K562 (cell line): Measurements from ENCODE around the gene LZTR1. TPM values are rescaled to one million over a fixed set of nuclear protein-coding genes. Genes with fewer than 3 reads are reported as not detected.

ENCODE experiments used
- CBFB ChIP-seq: sonication (generic); formaldehyde crosslinking; IDR thresholded peaks from 2 replicates; pipeline ENCODE4 v1.4.0; 2020; ENCODE audit warnings: mild to moderate bottlenecking, missing genetic modification reagents
- CCAR2 ChIP-seq: fragments of 200-400 bp; formaldehyde crosslinking; IDR thresholded peaks from 2 replicates; pipeline ENCODE4 v1.6.1; 2017; ENCODE audit warnings: mild to moderate bottlenecking, low read depth, low read length
- COPS2 ChIP-seq: fragments of 450-650 bp; conservative IDR thresholded peaks from 2 replicates; pipeline ENCODE4 v1.6.1; 2016; ENCODE audit warnings: mild to moderate bottlenecking, moderate library complexity
- E2F1 ChIP-seq: sonication (generic); formaldehyde crosslinking; IDR thresholded peaks from 2 replicates; pipeline ENCODE4 v1.8.1; 2023; ENCODE audit warnings: mild to moderate bottlenecking, missing genetic modification reagents, moderate library complexity
- HMG20A ChIP-seq: fragments of 450-650 bp; formaldehyde crosslinking; conservative IDR thresholded peaks from 2 replicates; pipeline ENCODE4 v1.4.0; 2020; ENCODE audit warnings: mild to moderate bottlenecking, mixed read lengths
- HNRNPUL1 ChIP-seq: fragments of 200-400 bp; formaldehyde crosslinking; IDR thresholded peaks from 2 replicates; pipeline ENCODE4 v1.6.1; 2017; ENCODE audit warnings: low read length
- JUND ChIP-seq, 2 experiments: IDR thresholded peaks; 2 replicates in 1 of 2; 3 replicates in 1 of 2; pipeline ENCODE4 v1.6.1; 2011; ENCODE audit warnings: borderline replicate concordance in 2 of 2, low read depth in 2 of 2, low read length in 2 of 2, improper control_type of control experiment in 1 of 2, missing biosample characterization in 1 of 2, missing genetic modification characterization in 1 of 2, missing genetic modification reagents in 1 of 2
- MAX ChIP-seq: sonication (generic); formaldehyde crosslinking; IDR thresholded peaks from 2 replicates; pipeline ENCODE4 v1.9.0; 2022; ENCODE audit warnings: mild to moderate bottlenecking, missing genetic modification reagents
- NONO ChIP-seq, 2 experiments: fragments of 200-400 bp in 1 of 2; fragments of 450-650 bp in 1 of 2; formaldehyde crosslinking in 1 of 2; IDR thresholded peaks; 2 replicates each; pipeline ENCODE4 v1.6.1; 2017; ENCODE audit warnings: low read depth in 2 of 2, mild to moderate bottlenecking in 2 of 2, moderate library complexity in 2 of 2, low read length in 1 of 2
- POLR2G ChIP-seq: fragments of 200-400 bp; formaldehyde crosslinking; IDR thresholded peaks from 2 replicates; pipeline ENCODE4 v1.6.1; 2017; ENCODE audit warnings: low read depth, mild to moderate bottlenecking, antibody characterized with exemption, low read length, moderate library complexity
- POLR2H ChIP-seq: IDR thresholded peaks from 2 replicates; pipeline ENCODE4 v1.6.1; 2016; ENCODE audit warnings: missing genetic modification characterization, low read depth, mild to moderate bottlenecking, control low read depth, missing compliant biosample characterization, moderate library complexity
- RBM22 ChIP-seq: fragments of 200-400 bp; formaldehyde crosslinking; IDR thresholded peaks from 2 replicates; pipeline ENCODE4 v1.6.1; 2018; ENCODE audit warnings: low read length, low read depth; ENCODE audit not compliant: poor library complexity, severe bottlenecking
- SIN3B ChIP-seq: fragments of 450-650 bp; IDR thresholded peaks from 2 replicates; pipeline ENCODE4 v1.6.1; 2017; ENCODE audit warnings: low read depth, mild to moderate bottlenecking, moderate library complexity
- VEZF1 ChIP-seq: fragments of 200-800 bp; sonication (Bioruptor generic); IDR thresholded peaks from 2 replicates; pipeline ENCODE4 v1.6.1; 2017; ENCODE audit warnings: missing genetic modification characterization, missing compliant biosample characterization
- ZBTB1 ChIP-seq: sonication (generic); formaldehyde crosslinking; IDR thresholded peaks from 2 replicates; pipeline ENCODE4 v1.8.1; 2023; ENCODE audit warnings: missing genetic modification reagents, low read depth, mild to moderate bottlenecking, borderline replicate concordance
- ZKSCAN1 ChIP-seq: fragments of 150-350 bp; IDR thresholded peaks from 2 replicates; pipeline ENCODE4 v1.6.1; 2016; ENCODE audit warnings: low read depth, low read length
- ZNF12 ChIP-seq: sonication (generic); formaldehyde crosslinking; IDR thresholded peaks from 2 replicates; pipeline ENCODE4 v1.4.0; 2020; ENCODE audit warnings: mild to moderate bottlenecking, missing genetic modification reagents
- ZNF384 ChIP-seq: IDR thresholded peaks from 2 replicates; pipeline ENCODE4 v1.6.1; 2012; ENCODE audit warnings: low read depth, low read length, improper control_type of control experiment
- polyA plus RNA-seq, 8 experiments: library from polyadenylated mRNA; depleted of rRNA in 4 of 8; stranded (reverse) in 5 of 8; unstranded in 3 of 8; fragments of >200 nt; fragmentation: Nextera tagmentation in 2 of 8; fragmentation: Illumina TruSeq in 1 of 8; extraction: Ambion mirVana in 2 of 8; extraction: Trizol in 1 of 8; gene quantifications; 2 replicates each; pipeline versions ENCODE4 v1.2.1 to v1.2.3, GENCODE V29; 2011 to 2014; ENCODE audit warnings: inconsistent platforms in 1 of 8, missing spikeins in 1 of 8
- total RNA-seq, 7 experiments: library from RNA; depleted of rRNA in 6 of 7; stranded (reverse); fragments of >200 nt in 6 of 7; fragmentation: Illumina TruSeq in 2 of 7; extraction: Trizol in 2 of 7; gene quantifications; 2 replicates each; pipeline versions ENCODE4 v1.2.1 to v1.2.3, GENCODE V29; 2011 to 2021; ENCODE audit warnings: low replicate concordance in 1 of 7
- TF ChIP-seq, protein P1 (sequence below): fragments of 450-650 bp; IDR thresholded peaks from 2 replicates; pipeline ENCODE4 v1.6.1; 2016; ENCODE audit warnings: mild to moderate bottlenecking
- TF ChIP-seq, protein P2 (sequence below): fragments of 450-650 bp; formaldehyde crosslinking; IDR thresholded peaks from 2 replicates; pipeline ENCODE4 v1.4.0; 2020; ENCODE audit warnings: mild to moderate bottlenecking, mixed read lengths

LZTR1 gene
- total and polyA plus RNA-seq, 9 of the 15 experiments (the other 6 are each of a cell fraction or from before 2014, with no cell fraction given), result 2.2 to 135 (median 63.0) TPM

DNA sequence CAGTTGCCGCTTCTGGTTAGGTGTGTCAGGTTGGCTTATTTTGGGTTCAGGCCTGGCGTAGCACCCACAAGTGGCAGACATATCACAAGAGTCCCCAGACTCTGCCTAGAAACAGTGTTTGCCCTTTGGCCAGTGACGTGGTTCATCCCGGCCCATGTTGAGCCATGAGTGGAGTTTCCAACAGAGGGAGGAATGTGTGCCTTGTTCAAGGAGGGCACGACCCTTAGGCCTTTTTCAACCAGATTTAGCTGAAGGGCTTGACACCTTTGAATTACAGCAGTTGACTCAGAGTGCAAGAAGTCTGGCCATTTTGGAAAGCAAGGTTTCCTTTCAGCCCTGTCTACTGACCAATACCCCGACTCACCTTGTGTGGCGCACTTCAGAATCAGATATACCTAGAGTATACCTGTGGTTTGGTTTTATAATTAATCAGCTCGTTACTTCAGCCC lies 30.1 kb upstream of the LZTR1 start (continued):
- TF ChIP-seq, protein P1, sequence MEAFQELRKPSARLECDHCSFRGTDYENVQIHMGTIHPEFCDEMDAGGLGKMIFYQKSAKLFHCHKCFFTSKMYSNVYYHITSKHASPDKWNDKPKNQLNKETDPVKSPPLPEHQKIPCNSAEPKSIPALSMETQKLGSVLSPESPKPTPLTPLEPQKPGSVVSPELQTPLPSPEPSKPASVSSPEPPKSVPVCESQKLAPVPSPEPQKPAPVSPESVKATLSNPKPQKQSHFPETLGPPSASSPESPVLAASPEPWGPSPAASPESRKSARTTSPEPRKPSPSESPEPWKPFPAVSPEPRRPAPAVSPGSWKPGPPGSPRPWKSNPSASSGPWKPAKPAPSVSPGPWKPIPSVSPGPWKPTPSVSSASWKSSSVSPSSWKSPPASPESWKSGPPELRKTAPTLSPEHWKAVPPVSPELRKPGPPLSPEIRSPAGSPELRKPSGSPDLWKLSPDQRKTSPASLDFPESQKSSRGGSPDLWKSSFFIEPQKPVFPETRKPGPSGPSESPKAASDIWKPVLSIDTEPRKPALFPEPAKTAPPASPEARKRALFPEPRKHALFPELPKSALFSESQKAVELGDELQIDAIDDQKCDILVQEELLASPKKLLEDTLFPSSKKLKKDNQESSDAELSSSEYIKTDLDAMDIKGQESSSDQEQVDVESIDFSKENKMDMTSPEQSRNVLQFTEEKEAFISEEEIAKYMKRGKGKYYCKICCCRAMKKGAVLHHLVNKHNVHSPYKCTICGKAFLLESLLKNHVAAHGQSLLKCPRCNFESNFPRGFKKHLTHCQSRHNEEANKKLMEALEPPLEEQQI, result no peak
- TF ChIP-seq COPS2 (no peak), VEZF1 (CRISPR knock-in tag) (no peak), JUND (IDR thresholded peaks at IDR 0.05; ENCODE audit: borderline replicate concordance, low read depth, low read length) (no peak), JUND (tag; IDR thresholded peaks at IDR 0.05; ENCODE audit: borderline replicate concordance, low read depth, low read length) (no peak), E2F1 (CRISPR knock-in tag) (peak; percentile 16; the same call in 1 of the 2 replicates), POLR2G (0 out of 2 replicates have a peak, but pooled peaks have one; percentile 47), RBM22 (peak; percentile 84), CBFB (CRISPR knock-in tag) (no peak), MAX (CRISPR knock-in tag) (no peak), ZKSCAN1 (no peak), ZBTB1 (peak; percentile 42; the same call in 1 of the 2 replicates), NONO (IDR thresholded peaks at IDR 0.05; ENCODE audit: low read depth in 2 of 2, low read length in 1 of 2) (no peak; a peak in 1 of 4 replicates), HNRNPUL1 (no peak), ZNF12 (CRISPR knock-in tag) (peak; percentile 75; the same call in 1 of the 2 replicates), CCAR2 (no peak), HMG20A (CRISPR knock-in tag) (no peak), ZNF384 (no peak), SIN3B (0 out of 2 replicates have a peak, but pooled peaks have one; percentile 6), POLR2H (tag) (no peak)
- TF ChIP-seq, protein P2, sequence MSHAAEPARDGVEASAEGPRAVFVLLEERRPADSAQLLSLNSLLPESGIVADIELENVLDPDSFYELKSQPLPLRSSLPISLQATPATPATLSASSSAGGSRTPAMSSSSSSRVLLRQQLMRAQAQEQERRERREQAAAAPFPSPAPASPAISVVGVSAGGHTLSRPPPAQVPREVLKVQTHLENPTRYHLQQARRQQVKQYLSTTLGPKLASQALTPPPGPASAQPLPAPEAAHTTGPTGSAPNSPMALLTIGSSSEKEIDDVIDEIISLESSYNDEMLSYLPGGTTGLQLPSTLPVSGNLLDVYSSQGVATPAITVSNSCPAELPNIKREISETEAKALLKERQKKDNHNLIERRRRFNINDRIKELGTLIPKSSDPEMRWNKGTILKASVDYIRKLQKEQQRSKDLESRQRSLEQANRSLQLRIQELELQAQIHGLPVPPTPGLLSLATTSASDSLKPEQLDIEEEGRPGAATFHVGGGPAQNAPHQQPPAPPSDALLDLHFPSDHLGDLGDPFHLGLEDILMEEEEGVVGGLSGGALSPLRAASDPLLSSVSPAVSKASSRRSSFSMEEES, result no peak
